ENCODE results near the gene TMEM125. TPM values are rescaled to one million over a fixed set of nuclear protein-coding genes. Genes with fewer than 3 reads are reported as not detected.

TMEM125 gene
- polyA plus RNA-seq, 1 experiment: 0.17 TPM

DNA sequence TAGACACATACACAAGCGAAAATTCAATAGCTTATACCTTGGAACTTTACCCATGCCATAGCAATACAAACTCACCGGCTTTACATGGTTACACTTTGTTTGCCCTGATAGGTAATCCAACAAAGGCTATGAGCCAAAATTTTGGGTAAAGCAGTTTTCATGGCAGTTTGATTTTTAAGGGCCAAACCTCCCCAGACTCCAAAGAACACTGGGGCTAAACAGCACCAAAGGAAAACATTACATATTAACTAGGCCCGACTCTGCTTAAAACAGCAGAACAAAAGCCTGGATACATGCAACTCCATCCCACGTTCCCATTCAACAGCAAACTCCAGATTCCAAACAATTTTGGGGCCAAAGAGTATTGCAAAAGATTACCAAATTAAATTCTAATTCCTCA, 4.4 kb upstream of the TMEM125 start:
- CTCF ChIA-PET: no interaction called here
- POLR2A ChIA-PET: no interaction called here
- no peak for DNase-seq (ENCODE audit: low read depth)

DNA sequence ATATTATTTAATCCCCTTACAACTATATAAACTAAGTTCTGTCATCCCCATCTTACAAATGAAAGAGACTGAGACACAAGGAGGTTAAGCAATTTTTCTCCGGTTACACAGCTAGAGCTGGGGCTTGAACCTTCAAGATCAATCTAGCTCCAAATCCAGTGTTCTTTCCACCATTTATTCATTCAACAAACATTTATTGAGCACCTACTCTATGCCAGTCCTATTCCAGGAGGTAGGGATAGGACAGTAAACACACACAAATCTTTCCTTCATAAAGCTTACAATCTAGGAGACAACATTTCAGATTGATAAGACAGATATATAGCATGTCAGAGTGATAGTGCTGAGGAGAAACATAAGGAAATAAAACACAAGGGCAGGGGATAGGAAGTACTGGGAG, 2.9 kb upstream of the TMEM125 start:
- CTCF ChIA-PET: interaction anchor here (0.6 to 1.4 kb wide), 2 partner anchors 9 to 28 kb away, joined by 3 to 4 read pairs; no protein-coding TSS in a partner anchor
- H3K27me3 ChIP-seq (ENCODE audit: control insufficient read depth, insufficient read depth, low read length): peaks cover 6% of the 10 kb centered on the region
- DNase-seq (ENCODE audit: low read depth): no peak
- TF ChIP-seq, protein P1, sequence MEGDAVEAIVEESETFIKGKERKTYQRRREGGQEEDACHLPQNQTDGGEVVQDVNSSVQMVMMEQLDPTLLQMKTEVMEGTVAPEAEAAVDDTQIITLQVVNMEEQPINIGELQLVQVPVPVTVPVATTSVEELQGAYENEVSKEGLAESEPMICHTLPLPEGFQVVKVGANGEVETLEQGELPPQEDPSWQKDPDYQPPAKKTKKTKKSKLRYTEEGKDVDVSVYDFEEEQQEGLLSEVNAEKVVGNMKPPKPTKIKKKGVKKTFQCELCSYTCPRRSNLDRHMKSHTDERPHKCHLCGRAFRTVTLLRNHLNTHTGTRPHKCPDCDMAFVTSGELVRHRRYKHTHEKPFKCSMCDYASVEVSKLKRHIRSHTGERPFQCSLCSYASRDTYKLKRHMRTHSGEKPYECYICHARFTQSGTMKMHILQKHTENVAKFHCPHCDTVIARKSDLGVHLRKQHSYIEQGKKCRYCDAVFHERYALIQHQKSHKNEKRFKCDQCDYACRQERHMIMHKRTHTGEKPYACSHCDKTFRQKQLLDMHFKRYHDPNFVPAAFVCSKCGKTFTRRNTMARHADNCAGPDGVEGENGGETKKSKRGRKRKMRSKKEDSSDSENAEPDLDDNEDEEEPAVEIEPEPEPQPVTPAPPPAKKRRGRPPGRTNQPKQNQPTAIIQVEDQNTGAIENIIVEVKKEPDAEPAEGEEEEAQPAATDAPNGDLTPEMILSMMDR (IDR thresholded peaks at IDR 0.05; ENCODE audit: insufficient read depth, low read depth, low read length): no peak
- H3K36me3 ChIP-seq (ENCODE audit: control insufficient read depth, insufficient read depth, low read length): no peaks in the 10 kb centered on the region
- H3K4me3 ChIP-seq (ENCODE audit: low read depth, low read length): no peak overlapping the region
- POLR2A ChIA-PET: interaction anchor here (0.6 kb wide), 1 partner anchor 500 kb away, joined by 4 read pairs; no protein-coding TSS in a partner anchor

More for the DNA sequence above, 4.4 kb upstream of the TMEM125 start:
- TF ChIP-seq, protein P1 (IDR thresholded peaks at IDR 0.05; ENCODE audit: insufficient read depth, low read depth, low read length): no peak
- peaks cover 5% of the 10 kb centered on the region for H3K27me3 ChIP-seq (ENCODE audit: control insufficient read depth, insufficient read depth, low read length)
- no peaks in the 10 kb centered on the region for H3K36me3 ChIP-seq (ENCODE audit: control insufficient read depth, insufficient read depth, low read length)
- no peak overlapping the region for H3K4me3 ChIP-seq (ENCODE audit: low read depth, low read length)

DNA sequence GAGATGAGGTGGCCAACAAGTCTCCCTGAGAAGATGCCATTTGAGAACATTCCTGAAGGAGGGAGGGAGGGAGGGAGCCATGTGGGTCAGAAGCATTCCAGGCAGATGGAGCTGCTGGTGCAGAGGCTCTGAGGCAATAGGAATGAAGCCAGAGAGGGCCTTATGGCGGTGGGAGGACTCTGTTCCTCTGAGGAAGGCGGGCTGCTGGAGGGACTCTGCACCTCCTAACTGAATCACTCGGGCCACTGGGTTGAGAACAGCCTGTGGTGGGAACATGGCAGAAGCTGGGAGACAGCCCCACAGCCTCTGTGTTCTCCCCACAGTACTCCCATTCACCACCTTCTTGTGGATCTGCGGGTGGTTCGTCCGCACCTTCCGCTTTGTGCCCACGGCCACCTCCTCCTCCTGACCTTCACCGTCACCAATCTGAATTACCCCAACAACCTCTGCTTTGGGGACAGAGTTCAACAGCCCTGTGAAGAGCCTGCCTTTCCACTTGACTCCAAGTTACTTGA, 2.4 kb upstream of the TMEM125 start:
- Histone ChIP-seq H3K27me3 (ENCODE audit: control insufficient read depth, insufficient read depth, low read length) (peaks cover 6% of the 10 kb centered on the region), H3K36me3 (ENCODE audit: control insufficient read depth, insufficient read depth, low read length) (no peaks in the 10 kb centered on the region), H3K4me3 (ENCODE audit: low read depth, low read length) (no peak overlapping the region)
- DNase-seq (ENCODE audit: low read depth): peak; percentile 47
- ChIA-PET CTCF (interaction anchor here (0.6 to 1.4 kb wide), 2 partner anchors 9 to 29 kb away, joined by 3 to 4 read pairs; no protein-coding TSS in a partner anchor), POLR2A (no interaction called here)
- TF ChIP-seq, protein P1 (IDR thresholded peaks at IDR 0.05; ENCODE audit: insufficient read depth, low read depth, low read length): no peak

DNA sequence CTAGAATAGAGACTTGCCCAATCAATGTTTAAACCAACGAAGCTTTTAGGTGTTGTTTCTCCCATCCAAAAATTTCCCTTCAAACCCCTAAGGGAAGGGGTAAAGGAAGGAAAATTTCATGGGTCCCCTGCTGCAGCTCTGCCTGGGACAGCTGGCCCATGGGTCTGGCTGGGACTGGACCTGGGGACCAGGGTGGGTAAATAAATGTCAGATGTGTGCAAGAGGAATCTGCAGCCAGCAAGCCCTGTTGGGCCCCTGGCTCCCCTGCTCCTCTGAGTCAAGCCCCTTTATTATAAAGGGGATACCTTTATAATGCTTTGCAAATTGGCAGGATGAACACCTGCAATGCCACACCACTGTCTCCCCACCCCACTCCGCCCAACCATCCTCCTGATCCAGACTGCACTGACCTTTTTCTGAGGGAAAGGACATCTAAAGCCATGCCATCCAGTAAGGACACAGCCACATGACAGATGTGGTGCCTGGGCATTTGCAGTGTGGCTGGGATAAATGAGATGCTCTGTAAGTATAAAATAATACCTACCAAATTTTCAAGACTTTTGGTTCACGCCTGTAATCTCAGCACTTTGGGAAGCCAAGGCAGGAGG, 1.9 kb upstream of the TMEM125 start:
- POLR2A ChIA-PET: no interaction called here

DNA sequence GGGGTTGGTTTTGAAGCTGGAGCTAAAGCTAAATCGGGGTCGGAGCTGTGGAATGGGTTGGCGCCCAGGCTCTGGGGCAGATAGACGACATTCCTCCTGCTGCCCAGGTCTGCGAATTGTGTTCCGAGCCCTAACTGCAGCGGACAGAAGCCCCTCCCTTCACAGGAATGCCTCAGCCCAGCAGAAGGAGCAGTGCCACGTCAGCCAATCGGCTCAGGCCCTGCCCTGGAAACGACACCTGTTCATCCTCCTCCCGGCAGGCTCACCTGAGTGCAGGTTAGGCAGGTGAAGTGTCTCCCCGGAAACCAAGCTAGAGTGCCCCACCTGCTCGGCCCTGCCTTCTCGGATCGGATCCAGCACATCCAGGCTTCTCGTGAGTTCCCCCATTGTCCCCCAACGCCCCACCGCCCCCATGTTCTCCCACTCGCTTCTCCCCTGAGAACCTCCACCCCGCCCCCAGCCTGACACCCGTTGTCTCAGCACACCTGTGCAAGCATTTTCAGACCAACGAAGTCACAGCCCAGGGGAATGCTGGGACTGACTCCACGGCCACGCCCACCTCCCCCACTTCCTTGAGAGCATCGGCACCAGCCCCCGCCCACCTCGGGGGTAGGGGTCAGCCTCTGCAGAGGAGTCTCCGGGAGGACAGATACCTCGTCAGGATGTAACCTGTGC, 775 bp downstream of the TMEM125 start:
- H3K4me3 ChIP-seq (ENCODE audit: low read depth, low read length): no peak overlapping the region
- no peaks in the 10 kb centered on the region for H3K36me3 ChIP-seq (ENCODE audit: control insufficient read depth, insufficient read depth, low read length)
- TF ChIP-seq, protein P1 (IDR thresholded peaks at IDR 0.05; ENCODE audit: insufficient read depth, low read depth, low read length): no peak
- CTCF ChIA-PET: interaction anchor here (1.2 kb wide), 1 partner anchor 13 kb away, joined by 3 read pairs; no protein-coding TSS in a partner anchor
- H3K27me3 ChIP-seq (ENCODE audit: control insufficient read depth, insufficient read depth, low read length): peaks cover 6% of the 10 kb centered on the region
- POLR2A ChIA-PET: no interaction called here
- DNase-seq (ENCODE audit: low read depth): no peak

More for the DNA sequence above, 1.9 kb upstream of the TMEM125 start:
- TF ChIP-seq, protein P1 (IDR thresholded peaks at IDR 0.05; ENCODE audit: insufficient read depth, low read depth, low read length): no peak
- no peaks in the 10 kb centered on the region for H3K36me3 ChIP-seq (ENCODE audit: control insufficient read depth, insufficient read depth, low read length)
- DNase-seq (ENCODE audit: low read depth): no peak
- CTCF ChIA-PET: interaction anchor here (1.4 kb wide), 1 partner anchor 10 kb away, joined by 4 read pairs; no protein-coding TSS in a partner anchor
- no peak overlapping the region for H3K4me3 ChIP-seq (ENCODE audit: low read depth, low read length)
- peaks cover 6% of the 10 kb centered on the region for H3K27me3 ChIP-seq (ENCODE audit: control insufficient read depth, insufficient read depth, low read length)

Data from BJ (cell line).